H1 (cell line): ENCODE data around the gene SYTL1. TPM values are rescaled to one million over a fixed set of nuclear protein-coding genes. Genes with fewer than 3 reads are reported as not detected.
A peak's percentile ranks its signal among the peaks of the same experiment; 100 is the strongest.

Source experiments
- CBX8 ChIP-seq: fragments of 300-800, 300-1000 bp; sonication (generic); IDR thresholded peaks from 2 replicates; pipeline ENCODE4 v1.7.1; 2016; ENCODE audit warnings: low read depth, low read length, borderline replicate concordance
- CHD1 ChIP-seq: IDR thresholded peaks from 2 replicates; pipeline ENCODE4 v1.6.1; 2012; ENCODE audit warnings: low read depth, low read length, improper control_type of control experiment
- CHD2 ChIP-seq: IDR thresholded peaks from 2 replicates; pipeline ENCODE4 v1.6.1; 2012; ENCODE audit warnings: low read length, improper control_type of control experiment
- CHD7 ChIP-seq: fragments of 300-600 bp; sonication (generic); IDR thresholded peaks from 2 replicates; pipeline ENCODE4 v1.7.1; 2012; ENCODE audit warnings: low read length, moderate library complexity, mild to moderate bottlenecking, inconsistent platforms; ENCODE audit not compliant: insufficient replicate concordance
- NANOG ChIP-seq: IDR thresholded peaks from 2 replicates; pipeline ENCODE4 v1.6.1; 2011; ENCODE audit warnings: low read length, low read depth, mild to moderate bottlenecking, inconsistent platforms; ENCODE audit not compliant: insufficient read depth, poor library complexity, severe bottlenecking
- POU5F1 ChIP-seq: IDR thresholded peaks from 2 replicates; pipeline ENCODE4 v1.6.1; 2011; ENCODE audit warnings: low read depth, mild to moderate bottlenecking, low read length, moderate library complexity
- RAD21 ChIP-seq, 2 experiments: IDR thresholded peaks in 1 of 2; conservative IDR thresholded peaks in 1 of 2; 2 replicates each; pipeline ENCODE4 v1.6.1; 2011; ENCODE audit warnings: low read depth in 2 of 2, low read length in 2 of 2, improper control_type of control experiment in 1 of 2, inconsistent platforms in 1 of 2, mild to moderate bottlenecking in 1 of 2, moderate library complexity in 1 of 2
- SP2 ChIP-seq: IDR thresholded peaks from 2 replicates; pipeline ENCODE4 v1.6.1; 2012; ENCODE audit warnings: mild to moderate bottlenecking, low read length, inconsistent platforms
- SP4 ChIP-seq: IDR thresholded peaks from 2 replicates; pipeline ENCODE4 v1.6.1; 2012; ENCODE audit warnings: low read length, inconsistent platforms
- TCF12 ChIP-seq: IDR thresholded peaks from 2 replicates; pipeline ENCODE4 v1.6.1; 2011; ENCODE audit warnings: low read depth, mild to moderate bottlenecking, low read length
- polyA plus RNA-seq, 7 experiments: library from polyadenylated mRNA; depleted of rRNA in 3 of 7; stranded (reverse) in 5 of 7; unstranded in 2 of 7; fragments of >200 nt in 5 of 7; fragments of 200-250 nt in 2 of 7; gene quantifications; 1 replicate in 5 of 7; 2 replicates in 1 of 7; 4 replicates in 1 of 7; pipeline versions ENCODE4 v1.2.1 to v1.2.3, GENCODE V29; 2011 to 2013; ENCODE audit warnings: missing spikeins in 2 of 7, mixed read lengths in 2 of 7
- total RNA-seq: library from RNA; stranded (reverse); fragmentation: NEBNext Ultra II Directional; extraction: Animal tissue kit (Norgen Biotek cat#: 25700); gene quantifications from 2 replicates; pipeline ENCODE4 v1.2.1, GENCODE V29; 2021
- TF ChIP-seq, protein P1 (sequence below): IDR thresholded peaks from 2 replicates; pipeline ENCODE4 v1.6.1; 2012; ENCODE audit warnings: inconsistent platforms

Gene SYTL1
- total and polyA plus RNA-seq, 2 of the 8 experiments (the other 6 are each of a cell fraction or from before 2014, with no cell fraction given) = 6.4 to 19.5 TPM

DNA sequence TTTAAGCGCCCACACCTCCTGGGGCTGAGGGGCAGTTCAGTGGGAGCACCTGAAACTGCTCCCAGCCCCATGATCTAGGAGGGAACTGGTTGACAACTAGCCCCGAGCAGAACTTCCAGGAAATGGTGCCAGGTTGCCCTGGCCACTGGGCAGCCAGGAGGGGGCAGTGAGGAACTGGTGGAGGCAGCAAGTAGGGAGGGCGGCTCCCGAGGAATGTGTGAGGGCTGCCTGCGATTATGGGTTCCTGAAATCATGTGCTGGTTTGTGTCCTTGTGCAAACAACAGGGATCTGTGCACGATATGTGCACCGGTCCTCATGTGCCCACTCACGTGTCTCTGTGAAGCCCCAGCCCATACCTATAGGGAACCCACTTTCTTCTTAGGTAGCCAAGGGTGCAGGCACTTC, 60.5 kb downstream of the SYTL1 start (continued):
- TF ChIP-seq POU5F1 = no peak
- TF ChIP-seq CBX8 = no peak
- no peak for TF ChIP-seq SP2
- TF ChIP-seq CHD7 = no peak
- TF ChIP-seq TCF12 = no peak
- TF ChIP-seq CHD1 = no peak
- TF ChIP-seq, protein P1, sequence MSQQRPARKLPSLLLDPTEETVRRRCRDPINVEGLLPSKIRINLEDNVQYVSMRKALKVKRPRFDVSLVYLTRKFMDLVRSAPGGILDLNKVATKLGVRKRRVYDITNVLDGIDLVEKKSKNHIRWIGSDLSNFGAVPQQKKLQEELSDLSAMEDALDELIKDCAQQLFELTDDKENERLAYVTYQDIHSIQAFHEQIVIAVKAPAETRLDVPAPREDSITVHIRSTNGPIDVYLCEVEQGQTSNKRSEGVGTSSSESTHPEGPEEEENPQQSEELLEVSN = no peak
- TF ChIP-seq NANOG = no peak
- no peak for TF ChIP-seq SP4
- no peak for TF ChIP-seq CHD2
- TF ChIP-seq RAD21 (IDR thresholded peaks at IDR 0.05 in 1 of 2, conservative IDR thresholded peaks at IDR 0.05 in 1 of 2; ENCODE audit: low read depth in 2 of 2, low read length in 2 of 2) = peak; percentile 62 to 69
